K562 (cell line): Measurements from ENCODE around the gene DBH. TPM values are rescaled to one million over a fixed set of nuclear protein-coding genes. Genes with fewer than 3 reads are reported as not detected.
A peak's percentile ranks its signal among the peaks of the same experiment; 100 is the strongest.

Experiments
- ATAC-seq: fragments of 200-7000 bp; cut with Tn5 transposase; 3 replicates; pipeline ENCODE4 v1.9.1; 2020; ENCODE audit warnings: moderate library complexity
- BruUV-seq: library from RNA; stranded (reverse); fragments of 400-500 nt; replicated peaks from 2 replicates; lab custom pipeline; 2021; lab: Mats Ljungman, UMichigan
- CTCF ChIA-PET: fragments of 300-600 bp; formaldehyde crosslinking; extraction: SDS; loops from one replicate; lab custom pipeline; 2021; ENCODE audit warnings: low intra/inter-chr PET ratio; lab: Yijun Ruan, JAX
- POLR2A ChIA-PET: fragments of 300-600, 350-650 bp; sonication (Branson Sonifier 250); formaldehyde crosslinking; extraction: SDS; loops from one replicate; lab custom pipeline; 2021; ENCODE audit warnings: antibody characterized with exemption, inconsistent platforms; lab: Yijun Ruan, JAX
- DNase-seq, 4 experiments: peaks; one replicate each; pipeline versions ENCODE4 v3.0.0 to v3.0.0-alpha.2; 2011 to 2018; ENCODE audit warnings: low spot score in 3 of 4, mixed read lengths in 3 of 4; ENCODE audit errors: extremely low read depth in 1 of 4
- FAIRE-seq: peaks from 2 replicates; lab custom pipeline; 2011; peaks lifted over from hg19 to GRCh38; lab: Jason Lieb, UNC
- H2AFZ ChIP-seq: 2 replicates; pipeline ENCODE4 v1.6.0; 2011; ENCODE audit warnings: low read depth, low read length, control low read depth, inconsistent platforms
- H3K27ac ChIP-seq: fragments of 200-600 bp; 3 replicates; pipeline ENCODE4 v1.8.0; 2011; ENCODE audit warnings: low read depth, mild to moderate bottlenecking, control low read depth, inconsistent platforms, low read length, moderate library complexity, mixed read lengths; ENCODE audit errors: extremely low read depth
- H3K27me3 ChIP-seq, 2 experiments: fragments of 300-600 bp in 1 of 2; 2 replicates in 1 of 2; 3 replicates in 1 of 2; pipeline versions ENCODE4 v1.6.0 to v1.8.0; 2011; ENCODE audit warnings: inconsistent platforms in 2 of 2, low read length in 2 of 2, mild to moderate bottlenecking in 1 of 2, mixed read lengths in 1 of 2, moderate library complexity in 1 of 2; ENCODE audit not compliant: control insufficient read depth in 2 of 2, insufficient read depth in 2 of 2
- H3K36me3 ChIP-seq: fragments of 300-600 bp; 3 replicates; pipeline ENCODE4 v1.8.0; 2011; ENCODE audit warnings: mild to moderate bottlenecking, low read length, inconsistent platforms; ENCODE audit not compliant: control insufficient read depth, insufficient read depth
- H3K4me1 ChIP-seq, 2 experiments: fragments of 200-600 bp in 1 of 2; replicated peaks in 1 of 2; 2 replicates in 1 of 2; 3 replicates in 1 of 2; pipeline versions ENCODE4 v1.5.1 to v1.8.0; 2011; ENCODE audit warnings: inconsistent platforms in 2 of 2, low read length in 2 of 2, mild to moderate bottlenecking in 1 of 2, mixed read lengths in 1 of 2, moderate library complexity in 1 of 2; ENCODE audit not compliant: control insufficient read depth in 2 of 2, insufficient read depth in 2 of 2
- H3K4me2 ChIP-seq: 2 replicates; pipeline ENCODE4 v1.6.1; 2011; ENCODE audit warnings: low read length, control low read depth, inconsistent platforms, mixed read lengths; ENCODE audit not compliant: insufficient read depth
- H3K4me3 ChIP-seq: fragments of 200-600 bp; sonication (generic), shearing (Covaris generic); 2 replicates; pipeline ENCODE4 v1.5.1; 2016; ENCODE audit warnings: control low read depth, inconsistent platforms
- H3K79me2 ChIP-seq: fragments of 200-600 bp; 3 replicates; pipeline ENCODE4 v1.8.0; 2011; ENCODE audit warnings: low read length, inconsistent platforms; ENCODE audit not compliant: control insufficient read depth, insufficient read depth
- H3K9ac ChIP-seq, 2 experiments: 2 replicates each; pipeline versions ENCODE4 v1.6.0 to v1.6.1; 2011; ENCODE audit warnings: low read depth in 2 of 2, low read length in 2 of 2, control low read depth in 1 of 2, inconsistent platforms in 1 of 2, mild to moderate bottlenecking in 1 of 2, mixed read lengths in 1 of 2; ENCODE audit not compliant: insufficient read depth in 1 of 2
- H3K9me1 ChIP-seq: one replicate; pipeline ENCODE4 v1.6.0; 2011; ENCODE audit warnings: inconsistent platforms, mild to moderate bottlenecking, low read length, moderate library complexity; ENCODE audit not compliant: control insufficient read depth, insufficient read depth
- H3K9me3 ChIP-seq: replicated peaks from 2 replicates; pipeline ENCODE4 v1.5.1; 2011; ENCODE audit warnings: low read depth, low read length, inconsistent platforms; ENCODE audit not compliant: control insufficient read depth, insufficient read depth
- H4K20me1 ChIP-seq: replicated peaks from 2 replicates; pipeline ENCODE4 v1.6.1; 2011; ENCODE audit warnings: low read length, inconsistent platforms, mixed read lengths; ENCODE audit not compliant: control insufficient read depth, insufficient read depth
- DMBX1 ChIP-seq: fragments of 250-450 bp; sonication (Bioruptor Pico); IDR thresholded peaks from 2 replicates; pipeline ENCODE4 v1.8.0; 2022; ENCODE audit warnings: inconsistent platforms, mild to moderate bottlenecking, moderate library complexity, borderline replicate concordance
- HNRNPLL ChIP-seq: fragments of 200-400 bp; formaldehyde crosslinking; IDR thresholded peaks from 2 replicates; pipeline ENCODE4 v1.6.1; 2017; ENCODE audit warnings: low read length, low read depth, mild to moderate bottlenecking; ENCODE audit not compliant: poor library complexity, severe bottlenecking
- L3MBTL2 ChIP-seq: fragments of 450-650 bp; IDR thresholded peaks from 2 replicates; pipeline ENCODE4 v1.6.1; 2016; ENCODE audit warnings: mild to moderate bottlenecking, moderate library complexity
- NR2C1 ChIP-seq, 2 experiments: fragments of 450-650 bp; IDR thresholded peaks; 2 replicates each; pipeline ENCODE4 v1.6.1; 2017; ENCODE audit warnings: mild to moderate bottlenecking in 2 of 2, antibody characterized with exemption in 1 of 2, inconsistent platforms in 1 of 2, missing compliant biosample characterization in 1 of 2, missing genetic modification characterization in 1 of 2
- WGBS: fragments of 100-300 bp; shearing (Covaris generic); methylation state at CpG from one replicate; pipeline ENCODE4 v1.1.6; 2016; ENCODE audit warnings: low coverage, mixed read lengths; ENCODE audit not compliant: insufficient coverage; ENCODE audit errors: missing lambda C conversion rate; 5-methylcytosine and 5-hydroxymethylcytosine counted together
- in situ Hi-C: fragments of 300-500 bp; cut with MboI; formaldehyde crosslinking; loops from 4 replicates; pipeline ENCODE4 v1.15.0; 2018; ENCODE audit warnings: inconsistent platforms, mixed read lengths
- intact Hi-C: fragments of 100-400 bp; cut with micrococcal nuclease; formaldehyde crosslinking; loops from 2 replicates; pipeline ENCODE4 v1.14.2; 2022
- polyA plus RNA-seq, 8 experiments: library from polyadenylated mRNA; depleted of rRNA in 4 of 8; stranded (reverse) in 5 of 8; unstranded in 3 of 8; fragments of >200 nt; fragmentation: Nextera tagmentation in 2 of 8; fragmentation: Illumina TruSeq in 1 of 8; extraction: Ambion mirVana in 2 of 8; extraction: Trizol in 1 of 8; gene quantifications; 2 replicates each; pipeline versions ENCODE4 v1.2.1 to v1.2.3, GENCODE V29; 2011 to 2014; ENCODE audit warnings: inconsistent platforms in 1 of 8, missing spikeins in 1 of 8
- total RNA-seq, 7 experiments: library from RNA; depleted of rRNA in 6 of 7; stranded (reverse); fragments of >200 nt in 6 of 7; fragmentation: Illumina TruSeq in 2 of 7; extraction: Trizol in 2 of 7; gene quantifications; 2 replicates each; pipeline versions ENCODE4 v1.2.1 to v1.2.3, GENCODE V29; 2011 to 2021; ENCODE audit warnings: low replicate concordance in 1 of 7

DBH gene
- total and polyA plus RNA-seq, 9 of the 15 experiments (the other 6 are each of a cell fraction or from before 2014, with no cell fraction given), result not detected

DNA sequence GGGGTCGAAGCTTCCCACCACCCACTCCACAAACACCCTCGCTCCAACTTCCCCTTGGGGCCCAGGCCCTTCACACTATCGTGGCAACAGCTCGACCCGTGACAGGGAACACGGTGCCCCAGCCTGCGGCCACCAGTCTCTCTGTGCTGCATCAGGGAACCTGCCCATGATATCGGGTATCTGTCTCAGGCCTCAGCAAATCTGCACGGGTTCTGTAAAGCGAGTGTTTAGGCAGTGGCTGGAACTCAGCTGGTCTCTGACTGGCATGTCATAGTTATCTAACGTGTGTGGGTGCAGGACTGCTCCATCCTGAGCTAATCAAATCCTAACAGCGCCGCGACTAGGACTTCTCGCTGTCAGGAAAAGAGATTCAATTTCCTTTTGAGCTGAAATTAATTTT lies 42.9 kb downstream of the DBH start (continued):
- TF ChIP-seq NR2C1 (IDR thresholded peaks at IDR 0.05) (no peak), NR2C1 (tag; IDR thresholded peaks at IDR 0.05) (no peak), DMBX1 (no peak)

DNA sequence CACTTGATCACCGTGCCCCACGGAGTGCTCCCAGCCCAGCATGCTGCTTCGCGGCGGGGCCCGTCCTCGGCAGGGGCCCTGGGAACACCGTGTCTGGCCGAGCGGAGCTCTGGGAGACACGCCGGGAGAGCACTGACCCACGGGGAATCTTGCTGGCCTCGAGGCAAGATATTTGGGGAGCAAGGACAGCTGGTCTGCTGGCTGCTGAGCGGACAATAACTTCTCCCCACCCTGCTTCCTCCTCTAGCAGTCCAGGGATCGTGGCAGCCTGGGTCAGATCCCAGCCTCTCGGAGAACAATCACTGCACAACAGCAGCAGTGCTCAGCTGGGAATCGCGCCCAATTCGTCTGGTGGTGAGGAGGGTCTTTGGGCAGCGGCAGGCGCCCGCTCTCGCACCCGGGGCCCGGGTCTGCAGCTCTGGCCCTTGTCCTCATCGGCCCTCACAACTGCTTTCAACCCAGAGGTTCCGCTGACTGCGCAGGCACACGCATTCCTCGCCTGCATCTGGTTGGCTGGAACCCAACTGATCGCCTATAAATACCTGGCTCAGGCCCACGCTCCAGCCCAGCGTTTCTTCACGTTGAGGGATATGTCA lies 43.4 kb downstream of the DBH start:
- ChIA-PET CTCF (no interaction called here), POLR2A (interaction anchor here (0.6 to 1.1 kb wide), 4 partner anchors 9 to 149 kb away, joined by 3 to 5 read pairs (median 4); no protein-coding TSS in a partner anchor)
- Histone ChIP-seq H3K9me3 (no peaks in the 10 kb centered on the region), H3K9ac (no peak overlapping the region), H4K20me1 (peaks cover 7% of the 10 kb centered on the region; the same call in 1 of the 2 replicates), H3K27me3 (peaks cover 31 to 81% of the 10 kb centered on the region in 2 experiments), H2AFZ (no peak overlapping the region), H3K27ac (no peak overlapping the region), H3K4me2 (no peak overlapping the region), H3K79me2 (no peaks in the 10 kb centered on the region), H3K36me3 (no peaks in the 10 kb centered on the region), H3K4me1 (peaks cover 0 to 5% of the 10 kb centered on the region in 2 experiments; a peak in 2 of 5 replicates), H3K9me1 (no peaks in the 10 kb centered on the region), H3K4me3 (no peak overlapping the region)
- 1% methylated on average over 35 of the region's 35 CpGs for WGBS
- no peak for FAIRE-seq
- TF ChIP-seq HNRNPLL (peak; percentile 55), L3MBTL2 (no peak)
- intact Hi-C loops (no loop called here), in situ Hi-C loops (no loop called here)
- DNase-seq, result no peak
- no TSS peak for BruUV-seq
- no peak for ATAC-seq
